ENCODE results near the gene EPHA3.

EPHA3 gene

DNA sequence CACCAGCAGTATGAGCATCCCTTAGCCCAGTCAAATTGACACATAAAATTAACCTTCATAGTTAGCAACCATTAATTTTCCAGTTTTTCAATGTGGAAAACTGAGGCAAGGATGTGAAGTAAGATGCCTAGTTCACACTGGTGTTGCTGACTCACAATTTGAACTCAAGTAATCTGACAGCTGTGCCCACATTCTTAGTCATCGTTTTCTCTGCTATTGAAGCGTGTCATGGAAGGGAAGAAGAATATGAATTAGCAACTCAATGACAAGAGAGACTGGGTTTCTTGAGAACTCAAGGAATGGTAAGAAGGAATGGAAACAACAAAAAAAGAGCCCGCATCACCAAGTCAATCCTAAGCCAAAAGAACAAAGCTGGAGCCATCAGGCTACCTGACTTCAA is 261.4 kb downstream of the EPHA3 start:
- no peak for DNase-seq (ENCODE audit: extremely low read depth, insufficient read length)
- no peak overlapping the region for H3K4me3 ChIP-seq (replicated peaks; ENCODE audit: low read depth, low read length)
- TF ChIP-seq, protein P1, sequence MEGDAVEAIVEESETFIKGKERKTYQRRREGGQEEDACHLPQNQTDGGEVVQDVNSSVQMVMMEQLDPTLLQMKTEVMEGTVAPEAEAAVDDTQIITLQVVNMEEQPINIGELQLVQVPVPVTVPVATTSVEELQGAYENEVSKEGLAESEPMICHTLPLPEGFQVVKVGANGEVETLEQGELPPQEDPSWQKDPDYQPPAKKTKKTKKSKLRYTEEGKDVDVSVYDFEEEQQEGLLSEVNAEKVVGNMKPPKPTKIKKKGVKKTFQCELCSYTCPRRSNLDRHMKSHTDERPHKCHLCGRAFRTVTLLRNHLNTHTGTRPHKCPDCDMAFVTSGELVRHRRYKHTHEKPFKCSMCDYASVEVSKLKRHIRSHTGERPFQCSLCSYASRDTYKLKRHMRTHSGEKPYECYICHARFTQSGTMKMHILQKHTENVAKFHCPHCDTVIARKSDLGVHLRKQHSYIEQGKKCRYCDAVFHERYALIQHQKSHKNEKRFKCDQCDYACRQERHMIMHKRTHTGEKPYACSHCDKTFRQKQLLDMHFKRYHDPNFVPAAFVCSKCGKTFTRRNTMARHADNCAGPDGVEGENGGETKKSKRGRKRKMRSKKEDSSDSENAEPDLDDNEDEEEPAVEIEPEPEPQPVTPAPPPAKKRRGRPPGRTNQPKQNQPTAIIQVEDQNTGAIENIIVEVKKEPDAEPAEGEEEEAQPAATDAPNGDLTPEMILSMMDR (IDR thresholded peaks at IDR 0.05; ENCODE audit: insufficient read depth, low read length, poor library complexity, severe bottlenecking): no peak
- H3K27me3 ChIP-seq (replicated peaks; ENCODE audit: control insufficient read depth, insufficient read depth, low read length): no peaks in the 10 kb centered on the region
- no peaks in the 10 kb centered on the region for H3K36me3 ChIP-seq (ENCODE audit: control insufficient read depth, insufficient read depth, low read length)

DNA sequence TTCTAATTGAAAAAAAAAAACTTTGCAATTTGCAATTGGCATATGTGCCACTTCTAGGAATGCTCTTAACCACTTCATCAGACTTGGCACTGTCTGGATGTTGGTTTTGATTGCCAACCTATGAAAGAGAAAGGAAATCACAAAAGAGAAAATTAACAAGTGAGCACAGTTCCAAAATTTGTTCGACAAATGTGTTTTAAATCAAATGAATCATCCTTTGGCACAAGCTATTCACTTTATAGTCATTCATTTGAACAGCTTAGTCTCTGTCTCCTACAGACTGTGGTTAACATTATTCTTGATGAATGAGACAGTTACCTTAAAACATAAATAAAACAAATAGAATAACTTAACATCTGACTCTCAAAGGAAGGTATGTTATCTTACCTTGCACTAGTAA is 265.0 kb downstream of the EPHA3 start:
- TF ChIP-seq, protein P1 (IDR thresholded peaks at IDR 0.05; ENCODE audit: insufficient read depth, low read length, poor library complexity, severe bottlenecking): no peak
- no peaks in the 10 kb centered on the region for H3K36me3 ChIP-seq (ENCODE audit: control insufficient read depth, insufficient read depth, low read length)

DNA sequence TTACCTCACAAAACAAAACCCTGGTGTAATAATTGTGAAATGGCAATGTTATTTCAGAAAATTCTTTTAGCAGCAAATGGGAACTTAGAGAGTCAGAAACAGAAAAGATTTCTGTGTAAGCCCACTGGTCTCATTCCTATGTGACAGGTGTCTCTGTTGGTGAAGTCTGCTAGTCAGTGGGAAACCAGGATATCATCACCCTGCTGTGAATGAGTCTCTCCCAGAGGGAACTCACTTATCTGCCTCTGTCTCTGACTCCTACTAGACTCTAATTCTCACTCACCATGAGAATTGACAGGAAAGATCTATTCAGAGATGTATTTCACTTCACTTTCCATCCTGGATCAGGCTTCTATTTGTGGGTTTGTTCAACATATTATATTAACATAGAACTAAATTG is 266.0 kb downstream of the EPHA3 start:
- H3K27me3 ChIP-seq (replicated peaks; ENCODE audit: control insufficient read depth, insufficient read depth, low read length): no peaks in the 10 kb centered on the region
- no peak for DNase-seq (ENCODE audit: extremely low read depth, insufficient read length)
- H3K36me3 ChIP-seq (ENCODE audit: control insufficient read depth, insufficient read depth, low read length): no peaks in the 10 kb centered on the region
- TF ChIP-seq, protein P1 (IDR thresholded peaks at IDR 0.05; ENCODE audit: insufficient read depth, low read length, poor library complexity, severe bottlenecking): no peak
- no peak overlapping the region for H3K4me3 ChIP-seq (replicated peaks; ENCODE audit: low read depth, low read length)

More for the DNA sequence above, 265.0 kb downstream of the EPHA3 start:
- DNase-seq (ENCODE audit: extremely low read depth, insufficient read length): no peak
- no peaks in the 10 kb centered on the region for H3K27me3 ChIP-seq (replicated peaks; ENCODE audit: control insufficient read depth, insufficient read depth, low read length)
- H3K4me3 ChIP-seq (replicated peaks; ENCODE audit: low read depth, low read length): no peak overlapping the region

DNA sequence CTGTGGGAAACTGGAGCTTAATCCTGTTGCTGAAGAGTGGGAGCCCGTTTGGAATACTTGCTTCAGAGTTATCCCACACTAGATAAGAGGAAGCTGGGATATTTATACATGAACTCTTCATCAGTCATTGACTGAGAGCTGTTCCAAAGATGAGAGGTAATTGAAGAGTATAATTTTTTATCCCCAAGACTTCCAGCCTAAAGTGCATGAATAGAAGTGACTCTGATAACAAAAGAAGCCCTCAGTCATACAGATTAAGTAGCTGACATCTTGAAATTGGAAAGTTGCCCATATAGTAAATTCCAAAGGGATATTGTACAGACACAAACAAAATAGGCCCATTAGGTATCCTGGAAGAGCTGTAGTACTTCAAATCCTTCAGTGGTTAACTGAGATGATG is 268.0 kb downstream of the EPHA3 start:
- TF ChIP-seq, protein P1 (IDR thresholded peaks at IDR 0.05; ENCODE audit: insufficient read depth, low read length, poor library complexity, severe bottlenecking): no peak
- DNase-seq (ENCODE audit: extremely low read depth, insufficient read length): no peak
- no peaks in the 10 kb centered on the region for H3K27me3 ChIP-seq (replicated peaks; ENCODE audit: control insufficient read depth, insufficient read depth, low read length)
- H3K36me3 ChIP-seq (ENCODE audit: control insufficient read depth, insufficient read depth, low read length): no peaks in the 10 kb centered on the region
- H3K4me3 ChIP-seq (replicated peaks; ENCODE audit: low read depth, low read length): no peak overlapping the region

DNA sequence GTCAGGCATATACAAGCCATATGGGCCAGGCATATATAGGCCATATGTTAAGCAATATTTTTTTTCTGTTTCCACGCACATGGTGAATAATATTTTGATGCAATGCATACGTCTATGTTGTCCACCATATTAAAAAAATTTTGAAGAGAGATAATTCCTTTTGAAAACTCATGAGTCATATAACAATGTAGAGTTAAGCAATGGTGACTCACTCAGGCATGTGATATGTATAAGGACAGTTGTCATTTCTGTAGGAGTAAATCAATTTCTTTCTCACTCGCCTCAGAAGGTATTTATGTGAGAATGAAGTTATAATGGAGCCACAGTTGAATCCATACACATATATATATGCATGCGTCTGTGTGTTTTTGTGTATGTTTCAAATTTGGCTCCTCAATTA is 272.6 kb downstream of the EPHA3 start:
- no peak overlapping the region for H3K4me3 ChIP-seq (replicated peaks; ENCODE audit: low read depth, low read length)
- H3K27me3 ChIP-seq (replicated peaks; ENCODE audit: control insufficient read depth, insufficient read depth, low read length): no peaks in the 10 kb centered on the region
- no peaks in the 10 kb centered on the region for H3K36me3 ChIP-seq (ENCODE audit: control insufficient read depth, insufficient read depth, low read length)
- DNase-seq (ENCODE audit: extremely low read depth, insufficient read length): no peak
- TF ChIP-seq, protein P1 (IDR thresholded peaks at IDR 0.05; ENCODE audit: insufficient read depth, low read length, poor library complexity, severe bottlenecking): no peak

DNA sequence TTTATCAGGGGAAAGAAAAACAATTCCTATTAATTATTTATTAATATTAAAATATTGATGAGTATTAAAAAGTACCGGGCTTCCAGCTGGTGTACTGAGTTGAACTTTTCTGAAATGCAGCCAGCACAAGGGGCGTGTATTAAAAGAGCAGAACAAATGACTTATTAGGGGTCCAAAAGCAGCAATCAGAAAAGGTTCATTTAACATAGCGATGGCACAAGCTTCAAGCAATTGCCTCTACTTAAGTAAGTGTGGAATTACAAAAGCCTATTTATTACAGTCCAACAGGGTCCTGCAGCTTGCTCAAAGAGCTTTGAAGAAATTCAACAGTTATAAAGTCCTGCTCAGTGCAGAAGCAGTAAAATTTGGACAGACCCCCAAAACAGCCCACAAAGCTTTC is 285.6 kb downstream of the EPHA3 start:
- TF ChIP-seq, protein P1 (IDR thresholded peaks at IDR 0.05; ENCODE audit: insufficient read depth, low read length, poor library complexity, severe bottlenecking): no peak
- no peak overlapping the region for H3K4me3 ChIP-seq (replicated peaks; ENCODE audit: low read depth, low read length)
- no peaks in the 10 kb centered on the region for H3K27me3 ChIP-seq (replicated peaks; ENCODE audit: control insufficient read depth, insufficient read depth, low read length)
- no peaks in the 10 kb centered on the region for H3K36me3 ChIP-seq (ENCODE audit: control insufficient read depth, insufficient read depth, low read length)
- no peak for DNase-seq (ENCODE audit: extremely low read depth, insufficient read length)
